GM18508 (cell line): ENCODE measurements around the gene NFIC.
"Not testable (repeated sequence)": the region's sequence is repeated elsewhere in the genome, so short reads cannot be mapped to it uniquely, and the experiment has no call there.

Experiments
- ATAC-seq: cut with Tn5 transposase; IDR thresholded peaks from one replicate; pipeline ENCODE4 v1.9.1; 2021; ENCODE audit warnings: moderate number of reproducible peaks; ENCODE audit not compliant: insufficient read depth, unreplicated experiment

Gene NFIC

DNA sequence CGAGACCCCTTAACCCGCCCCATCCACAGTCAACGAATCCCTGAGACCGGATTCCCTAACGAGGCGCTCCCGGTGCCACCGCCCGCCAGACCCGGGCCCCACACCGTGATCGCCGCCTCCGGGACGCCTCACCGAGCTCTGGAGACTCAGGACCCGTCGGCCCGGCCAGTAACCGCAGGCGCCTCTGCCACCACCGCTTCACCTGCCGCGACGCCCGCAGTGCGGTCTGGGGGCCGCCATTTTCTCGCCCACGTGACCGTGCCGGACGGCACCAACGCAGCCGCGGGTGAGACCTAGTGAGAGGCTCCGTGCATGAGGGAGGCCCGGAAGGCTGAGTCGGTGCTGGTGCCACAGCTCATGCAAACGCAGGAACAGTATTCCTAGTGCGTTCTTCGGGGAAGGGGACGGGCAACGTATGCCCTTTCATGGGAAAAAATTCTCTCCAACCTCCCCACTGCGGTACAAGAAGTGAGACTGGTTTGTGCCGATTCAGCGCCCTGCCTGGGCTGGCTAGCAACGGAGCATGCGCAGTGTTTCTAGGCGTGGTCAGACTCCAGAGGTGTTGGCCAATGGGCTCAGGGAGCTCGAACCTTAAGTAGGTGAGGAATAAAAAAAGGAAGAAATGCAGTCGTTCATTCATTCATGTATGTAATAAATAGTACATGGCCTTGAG, 134.2 kb downstream of the NFIC start, which contains the start of gene DOHH:
TSS of gene DOHH (minus strand) at position 246 of the 673 bp plus-strand sequence. CDS start 3,860 bp downstream, outside the sequence.
- peak; percentile 67 for ATAC-seq

DNA sequence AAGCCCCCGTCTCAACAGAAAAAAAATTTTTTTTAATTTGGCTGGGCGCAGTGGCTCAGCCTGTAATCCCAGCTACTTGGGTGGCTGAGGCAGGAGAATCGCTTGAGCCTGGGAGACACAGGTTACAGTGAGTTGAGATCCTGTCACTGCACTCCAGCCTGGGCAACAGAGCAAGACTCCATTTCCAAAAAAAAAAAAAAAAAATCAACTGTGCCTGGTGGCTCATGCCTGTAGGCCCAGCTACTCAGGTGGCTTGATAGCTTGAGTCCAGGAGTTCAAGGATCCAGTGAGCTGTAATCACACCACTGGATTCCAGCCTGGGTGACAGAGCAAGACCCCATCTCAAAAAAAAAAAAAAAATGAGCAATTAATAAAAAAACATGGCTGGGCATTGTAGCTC, 135.4 kb downstream of the NFIC start:
- ATAC-seq: no peak

GRCh38 chr19:3503036-3503572, 136.7 kb downstream of the NFIC start:
- no peak for ATAC-seq

GRCh38 chr19:3504735-3505134, 138.4 kb downstream of the NFIC start:
- no peak for ATAC-seq

GRCh38 chr19:3505598-3506383, 139.4 kb downstream of the NFIC start, which contains the start of gene FZR1:
Gene FZR1, plus strand, starts transcription at chr19:3506311. Its CDS starts 16,679 bp downstream, at chr19:3522990.
- peak; percentile 66 for ATAC-seq

GRCh38 chr19:3506384-3507340, 140.3 kb downstream of the NFIC start:
- ATAC-seq: no peak

GRCh38 chr19:3507371-3508120, 141.2 kb downstream of the NFIC start:
- ATAC-seq: no peak

DNA sequence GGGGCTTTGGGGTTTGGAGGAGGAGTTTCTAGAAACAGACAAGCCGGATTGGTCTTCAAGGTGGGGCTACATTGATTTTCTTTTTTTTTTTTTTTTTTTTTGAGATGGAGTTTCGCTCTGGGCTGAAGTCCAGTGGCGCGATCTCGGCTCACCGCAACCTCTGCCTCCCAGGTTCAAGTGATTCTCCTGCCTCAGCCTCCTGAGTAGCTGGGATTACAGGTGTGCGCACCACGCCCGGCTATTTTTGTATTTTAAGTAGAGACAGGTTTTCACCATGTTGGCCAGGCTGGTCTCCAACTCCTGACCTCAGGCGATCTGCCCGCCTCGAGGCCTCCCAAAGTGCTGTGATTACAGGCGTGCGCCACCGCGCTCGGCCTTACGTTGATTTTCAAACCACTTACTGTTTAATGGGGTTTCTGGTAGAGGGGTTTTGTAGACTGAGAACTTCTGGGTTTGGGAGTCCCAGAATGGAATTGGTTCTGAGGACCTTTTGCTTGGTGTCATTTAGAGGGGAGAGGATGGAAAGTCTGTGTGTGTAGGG, 141.8 kb downstream of the NFIC start:
- ATAC-seq: not testable (repeated sequence)

- ATAC-seq: no peak
Observed at GRCh38 chr19:3508771-3509535, 142.6 kb downstream of the NFIC start.

- no peak for ATAC-seq
Observed at GRCh38 chr19:3509566-3509989, 143.2 kb downstream of the NFIC start.

GRCh38 chr19:3510727-3511126, 144.3 kb downstream of the NFIC start:
- ATAC-seq: no peak

DNA sequence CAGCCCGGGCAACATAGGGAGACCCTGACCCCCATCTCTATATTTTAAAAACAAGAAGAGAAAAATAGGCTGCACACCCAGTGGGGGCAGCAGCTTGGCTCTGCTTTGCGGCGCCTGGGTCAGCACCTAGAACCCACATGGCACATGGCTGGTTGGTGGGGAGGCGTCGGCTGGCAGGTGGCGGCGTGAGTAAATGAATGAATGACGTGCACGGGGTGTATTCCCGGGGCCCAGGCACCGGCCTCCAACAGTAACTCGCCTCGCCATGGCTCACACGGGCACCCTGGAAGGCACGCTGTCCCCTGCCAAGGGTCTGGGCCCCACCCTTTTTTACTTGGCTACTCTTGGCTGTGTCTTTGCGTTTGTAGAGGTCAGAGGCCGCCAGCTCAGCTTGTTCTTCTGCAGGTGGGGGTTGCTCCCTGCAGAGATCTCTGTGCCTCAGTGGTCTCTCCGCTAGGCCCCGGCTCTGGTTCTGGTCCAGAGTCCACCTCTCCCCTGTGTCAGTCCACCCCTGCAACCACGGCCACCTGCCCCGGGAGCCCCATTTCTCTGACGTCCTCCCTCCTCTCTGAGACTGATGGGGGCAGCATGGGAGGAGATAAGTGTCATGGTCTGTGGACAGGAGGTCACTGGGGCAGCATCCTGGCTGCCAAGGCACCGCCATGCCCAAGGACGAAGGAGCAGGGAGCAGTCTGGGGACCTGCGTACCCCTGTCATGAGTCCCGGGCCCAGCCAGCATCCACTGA, 145.3 kb downstream of the NFIC start:
- ATAC-seq: no peak

- ATAC-seq: no peak
Observed at GRCh38 chr19:3512562-3513228, 146.3 kb downstream of the NFIC start.

GRCh38 chr19:3513229-3514140, 147.1 kb downstream of the NFIC start:
- ATAC-seq: no peak

DNA sequence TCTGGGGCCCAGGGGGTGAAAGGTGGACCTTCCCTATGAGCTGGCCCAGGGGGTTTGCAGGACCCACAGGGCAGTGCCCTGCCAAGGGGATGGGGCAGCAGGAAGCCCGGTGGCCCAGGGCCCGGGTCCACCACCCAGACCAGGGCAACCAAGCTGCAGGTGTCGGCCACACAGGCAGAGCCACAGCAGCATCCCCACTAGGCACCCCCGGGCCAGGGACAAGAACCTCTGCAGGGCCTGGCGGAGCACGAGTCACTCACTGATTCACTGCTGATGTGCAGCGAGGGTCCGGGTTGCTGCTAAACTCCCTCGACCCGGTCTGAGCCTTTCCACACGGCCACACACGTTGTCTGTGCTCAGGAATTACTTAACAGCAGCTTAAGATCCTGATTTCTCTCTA, 148.5 kb downstream of the NFIC start:
- no peak for ATAC-seq

DNA sequence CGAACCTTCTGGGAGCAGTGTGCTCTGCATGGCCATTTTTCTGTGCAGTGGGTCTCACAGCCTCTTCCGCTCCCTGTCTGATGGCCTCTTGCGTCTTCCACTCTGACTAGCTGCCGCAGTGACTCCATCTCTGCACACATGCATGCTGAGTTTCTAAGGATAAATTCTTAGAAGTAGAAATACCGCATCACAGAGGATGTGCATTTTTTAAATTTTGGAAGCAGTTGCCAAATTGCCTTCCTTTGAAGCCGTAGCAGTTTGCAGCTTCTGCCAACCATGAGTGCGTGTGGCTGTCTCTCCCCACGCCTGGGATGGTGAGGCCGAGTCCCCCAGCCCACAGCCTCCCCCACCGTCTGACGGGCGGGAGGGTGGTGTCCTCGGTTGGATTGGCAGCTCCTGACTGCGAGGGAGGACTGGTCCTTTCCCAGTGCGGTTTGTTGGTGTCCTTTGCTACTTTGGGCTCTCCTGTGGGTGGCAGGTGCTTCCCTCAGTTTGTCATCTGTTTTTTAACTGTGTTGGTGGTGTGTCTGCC, 149.6 kb downstream of the NFIC start:
- ATAC-seq: no peak
